Medulla oblongata (tissue), 1 donor: ENCODE measurements around the gene CD248.
A peak's percentile ranks its signal among the peaks of the same experiment; 100 is the strongest.
"Not testable (repeated sequence)": the region's sequence is repeated elsewhere in the genome, so short reads cannot be mapped to it uniquely, and the experiment has no call there.

ENCODE experiments used
- DNase-seq: peaks from one replicate; pipeline ENCODE4 v3.0.0-alpha.2; 2015; ENCODE audit errors: extremely low spot score

Gene CD248

GRCh38 chr11:66276619-66277018, 40.2 kb downstream of the CD248 start:
- not testable (repeated sequence) for DNase-seq

DNA sequence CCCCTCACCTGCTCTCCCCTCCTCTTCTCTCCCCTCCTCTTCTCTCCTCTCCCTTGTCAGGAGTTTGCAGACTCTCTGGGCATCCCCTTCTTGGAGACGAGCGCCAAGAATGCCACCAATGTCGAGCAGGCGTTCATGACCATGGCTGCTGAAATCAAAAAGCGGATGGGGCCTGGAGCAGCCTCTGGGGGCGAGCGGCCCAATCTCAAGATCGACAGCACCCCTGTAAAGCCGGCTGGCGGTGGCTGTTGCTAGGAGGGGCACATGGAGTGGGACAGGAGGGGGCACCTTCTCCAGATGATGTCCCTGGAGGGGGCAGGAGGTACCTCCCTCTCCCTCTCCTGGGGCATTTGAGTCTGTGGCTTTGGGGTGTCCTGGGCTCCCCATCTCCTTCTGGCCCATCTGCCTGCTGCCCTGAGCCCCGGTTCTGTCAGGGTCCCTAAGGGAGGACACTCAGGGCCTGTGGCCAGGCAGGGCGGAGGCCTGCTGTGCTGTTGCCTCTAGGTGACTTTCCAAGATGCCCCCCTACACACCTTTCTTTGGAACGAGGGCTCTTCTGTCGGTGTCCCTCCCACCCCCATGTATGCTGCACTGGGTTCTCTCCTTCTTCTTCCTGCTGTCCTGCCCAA, 40.7 kb downstream of the CD248 start:
- DNase-seq, result no peak

- DNase-seq, result no peak
Measured at GRCh38 chr11:66275396-66275795, 41.4 kb downstream of the CD248 start.

DNA sequence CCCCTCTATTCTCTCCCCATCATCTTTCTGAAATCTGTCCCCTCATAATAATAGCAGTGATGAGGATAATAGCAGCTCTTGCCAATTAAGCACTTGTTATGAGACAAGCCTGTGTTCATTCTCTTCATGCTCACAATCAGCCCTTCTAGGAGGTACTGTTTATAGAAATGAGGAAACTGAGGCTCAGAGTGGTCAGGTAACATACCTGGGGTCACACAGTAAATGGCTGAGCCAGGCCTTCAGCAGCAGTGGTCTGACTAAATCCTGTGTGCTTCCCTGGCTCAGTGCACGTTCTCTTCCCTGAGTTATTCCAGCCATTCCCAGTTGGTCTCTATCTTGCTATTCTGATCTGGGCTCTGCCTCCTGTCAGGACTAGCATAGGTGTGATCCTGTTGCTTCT, 42.6 kb downstream of the CD248 start:
- no peak for DNase-seq

GRCh38 chr11:66272596-66272995, 44.2 kb downstream of the CD248 start:
- no peak for DNase-seq

DNA sequence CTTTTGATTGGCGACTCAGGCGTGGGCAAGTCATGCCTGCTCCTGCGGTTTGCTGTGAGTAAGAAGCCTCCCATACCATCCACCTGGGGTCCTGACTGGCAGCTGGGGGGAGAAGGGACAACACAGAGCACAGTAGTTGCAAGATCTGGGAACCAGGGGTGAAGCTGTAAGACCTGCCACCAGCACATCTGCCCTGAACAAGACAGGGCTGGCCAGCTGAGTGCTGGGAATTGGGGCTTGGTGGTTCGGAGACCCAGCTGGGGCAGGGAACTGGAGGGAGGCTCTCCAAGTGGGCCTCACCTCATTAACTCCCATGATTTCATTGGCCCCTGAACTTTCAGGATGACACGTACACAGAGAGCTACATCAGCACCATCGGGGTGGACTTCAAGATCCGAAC, 45.0 kb downstream of the CD248 start:
- no peak for DNase-seq

DNA sequence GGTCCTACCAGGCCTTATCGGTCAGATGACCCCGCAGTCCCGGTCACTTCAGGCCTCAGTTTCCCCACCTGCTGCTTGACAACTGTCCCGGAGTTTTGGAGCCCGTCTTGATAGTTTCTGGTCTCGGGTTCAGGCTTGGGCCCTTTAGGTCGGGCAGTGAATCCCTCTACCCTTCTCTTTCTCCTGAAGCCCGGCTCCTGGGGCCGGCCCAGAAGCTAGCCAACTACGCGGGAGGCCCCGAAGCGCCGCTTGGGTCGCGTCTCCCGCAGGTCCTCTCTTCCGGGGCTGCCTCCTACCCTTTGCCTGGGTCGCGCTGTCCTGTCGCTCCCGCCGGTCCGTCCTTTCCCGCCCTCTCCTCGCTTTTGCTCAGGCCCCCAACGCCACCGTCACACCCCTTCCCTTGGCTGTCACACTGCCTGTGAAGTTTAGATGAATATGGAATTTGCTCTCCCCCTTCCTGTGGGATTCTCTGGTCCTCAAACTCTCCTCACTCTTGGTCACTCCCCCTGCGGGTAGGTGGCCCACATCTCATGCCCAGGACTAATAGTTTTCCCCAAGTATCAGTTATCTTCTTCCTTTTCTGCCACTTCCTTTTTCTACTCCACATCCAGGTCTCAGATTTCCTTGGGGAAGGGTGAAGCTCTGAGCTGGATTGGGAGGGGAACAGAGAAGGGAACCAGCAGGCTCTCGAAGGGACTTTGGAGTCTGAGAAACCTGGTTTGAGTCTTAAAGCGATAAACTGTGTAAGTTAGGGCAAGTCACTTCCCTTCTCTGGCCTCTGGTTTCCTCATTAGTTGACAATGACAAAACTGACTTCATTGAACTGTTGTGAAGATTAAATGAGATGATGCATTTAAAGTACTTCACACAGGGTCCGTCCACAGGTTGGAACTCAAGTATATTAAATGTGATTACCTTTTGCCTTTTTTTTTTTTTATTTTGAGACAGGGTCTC, 47.6 kb downstream of the CD248 start:
- peak; percentile 46 for DNase-seq

DNA sequence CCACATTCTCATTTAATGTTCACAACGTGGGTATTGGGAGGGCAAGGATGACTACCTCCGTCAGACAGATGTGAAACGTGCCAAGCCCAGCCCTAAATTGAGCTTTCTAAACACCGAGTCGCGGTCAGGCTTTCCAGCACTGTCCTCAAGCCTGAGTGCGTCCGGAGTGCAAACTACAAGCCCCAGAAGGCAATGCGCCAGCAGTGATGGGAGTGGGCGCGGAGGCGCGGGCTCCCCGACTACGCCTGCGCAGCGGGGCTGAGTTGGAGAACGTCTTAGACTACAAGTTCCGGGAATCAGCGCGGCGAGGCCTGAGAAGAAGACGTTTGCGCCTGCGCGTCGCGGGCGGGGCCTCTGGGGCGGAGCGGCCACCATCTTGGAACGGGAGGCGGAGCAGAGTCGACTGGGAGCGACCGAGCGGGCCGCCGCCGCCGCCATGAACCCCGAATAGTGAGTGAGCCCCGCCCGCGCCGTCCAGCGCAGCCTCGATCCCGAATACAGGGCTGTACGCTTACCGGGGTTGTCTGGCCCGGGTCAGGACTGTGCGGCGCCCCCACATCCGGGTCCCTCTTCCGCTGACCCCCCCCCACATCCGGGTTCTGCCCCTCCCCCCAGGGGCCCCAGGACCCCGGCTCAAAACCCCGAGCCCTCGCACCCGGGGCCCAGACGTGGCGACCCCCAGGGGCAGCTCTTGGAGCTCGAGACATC, 48.4 kb downstream of the CD248 start, which contains the start of gene RAB1B:
TSS of gene RAB1B (plus strand) at position 396 of the 708 bp plus-strand sequence. CDS start at position 437, 41 bp downstream.
- peak; percentile 100 for DNase-seq

GRCh38 chr11:66267379-66268243, 49.2 kb downstream of the CD248 start:
- peak; percentile 87 for DNase-seq

GRCh38 chr11:66267039-66267378, 49.8 kb downstream of the CD248 start:
- DNase-seq, result no peak

DNA sequence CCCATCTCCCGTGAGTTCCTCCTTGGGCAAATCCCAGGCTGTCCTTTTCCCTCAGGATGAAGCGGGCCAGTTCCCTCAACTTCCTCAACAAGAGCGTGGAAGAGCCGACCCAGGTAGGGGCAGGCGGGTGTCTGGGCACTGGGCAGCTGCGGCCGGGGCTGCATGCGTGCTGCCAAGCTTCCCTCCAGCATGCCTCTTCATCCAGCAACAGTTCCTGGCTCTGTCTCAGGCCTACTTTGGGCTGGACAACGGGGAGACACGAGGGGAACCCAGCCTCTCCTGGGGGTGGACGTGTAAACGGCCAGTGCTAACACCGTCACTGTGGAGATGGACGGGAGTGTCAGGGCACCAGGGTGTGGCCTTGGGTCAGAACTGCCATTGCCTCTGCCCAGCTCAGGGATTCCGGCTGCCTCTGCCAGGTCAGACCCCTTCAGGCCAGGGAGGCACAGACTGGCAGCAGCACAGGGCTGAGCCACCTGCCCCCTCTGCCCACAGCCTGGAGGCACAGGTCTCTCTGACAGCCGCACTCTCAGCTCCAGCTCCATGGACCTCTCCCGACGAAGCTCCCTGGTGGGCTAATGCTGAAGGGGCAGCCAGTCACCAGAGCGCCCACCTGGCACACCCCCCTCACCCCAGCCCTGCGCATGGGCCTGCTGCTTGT, 50.3 kb downstream of the CD248 start:
- DNase-seq, result peak; percentile 9

DNA sequence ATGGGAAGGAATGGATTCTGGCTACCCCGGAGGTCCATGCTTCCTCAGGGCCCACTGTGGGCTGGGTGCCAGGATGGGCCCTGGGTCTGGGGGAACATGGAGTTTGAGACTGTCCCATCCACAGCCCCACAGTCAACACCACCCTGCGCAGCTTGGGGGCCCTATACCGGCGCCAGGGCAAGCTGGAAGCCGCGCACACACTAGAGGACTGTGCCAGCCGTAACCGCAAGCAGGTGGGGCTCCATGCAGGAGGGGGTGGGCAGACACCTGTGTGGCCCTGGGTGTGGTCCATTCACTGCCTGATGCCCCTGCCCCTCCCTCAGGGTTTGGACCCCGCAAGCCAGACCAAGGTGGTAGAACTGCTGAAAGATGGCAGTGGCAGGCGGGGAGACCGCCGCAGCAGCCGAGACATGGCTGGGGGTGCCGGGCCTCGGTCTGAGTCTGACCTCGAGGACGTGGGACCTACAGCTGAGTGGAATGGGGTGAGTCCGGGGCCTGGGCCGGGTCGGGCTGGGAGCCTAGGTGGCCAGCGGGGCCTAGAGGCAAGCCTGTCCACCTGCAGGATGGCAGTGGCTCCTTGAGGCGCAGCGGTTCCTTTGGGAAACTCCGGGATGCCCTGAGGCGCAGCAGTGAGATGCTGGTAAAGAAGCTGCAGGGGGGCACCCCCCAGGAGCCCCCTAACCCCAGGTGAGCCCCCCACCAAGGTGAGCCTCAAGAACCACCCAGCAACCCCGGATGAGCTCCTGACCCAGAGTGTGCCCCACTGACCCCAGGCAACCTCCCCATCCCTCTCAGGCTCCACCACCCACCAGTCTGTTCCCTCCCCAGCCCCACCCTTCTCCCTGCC, 51.1 kb downstream of the CD248 start:
- no peak for DNase-seq

GRCh38 chr11:66264914-66265313, 51.9 kb downstream of the CD248 start:
- DNase-seq, result no peak
